ENCODE results near the gene ZDBF2. TPM values are rescaled to one million over a fixed set of nuclear protein-coding genes. Genes with fewer than 3 reads are reported as not detected.

Gene ZDBF2
- 29.1 and 31.8 TPM in 2 replicates for total RNA-seq (2021)
- long read RNA-seq, full-length matches to known transcripts: 11 of 33 reads
- long read RNA-seq, partial matches to known transcripts: 1 of 33 reads
- long read RNA-seq, other reads (novel, unspliced or antisense): 21 of 33 reads

- Histone ChIP-seq H4K8ac (replicated peaks; ENCODE audit: insufficient read length, low read depth, low read length) (no peak within 1 kb of the TSS), H3K27me3 (ENCODE audit: insufficient read depth, low read length) (no peaks in the 10 kb centered on the region), H2AK5ac (ENCODE audit: insufficient read length, low read length) (no peak within 1 kb of the TSS), H3K18ac (ENCODE audit: insufficient read length, low read depth, low read length) (peak within 1 kb of the TSS; percentile 70), H2BK120ac (ENCODE audit: low read depth, low read length, poor library complexity, severe bottlenecking) (no peak within 1 kb of the TSS), H4K5ac (ENCODE audit: insufficient read length, low read depth, low read length) (no peak within 1 kb of the TSS), H2AFZ (ENCODE audit: low read length) (peak within 1 kb of the TSS; percentile 34), H4K91ac (ENCODE audit: insufficient read length, low read depth, low read length) (no peak within 1 kb of the TSS), H3K4me2 (ENCODE audit: insufficient read depth, insufficient read length, low read length) (peak within 1 kb of the TSS; percentile 94), H3K9ac (ENCODE audit: extremely low read depth, insufficient read length, low read length) (peak within 1 kb of the TSS; percentile 68), H2BK15ac (ENCODE audit: low read depth, low read length) (no peak within 1 kb of the TSS), H2BK5ac (ENCODE audit: insufficient read length, low read length) (no peak within 1 kb of the TSS), H3T11ph (ENCODE audit: low read length) (no peak within 1 kb of the TSS), H3K23me2 (ENCODE audit: insufficient read length, low read depth, low read length, poor library complexity, severe bottlenecking) (peaks cover 11% of the 10 kb centered on the region), H3K79me1 (ENCODE audit: insufficient read depth, low read depth, low read length, poor library complexity, severe bottlenecking) (peaks cover under 1% of the 10 kb centered on the region), H3K79me2 (ENCODE audit: insufficient read depth, low read length) (peaks cover 8% of the 10 kb centered on the region; the same call in 1 of the 2 replicates), H3K4ac (ENCODE audit: low read depth, low read length) (no peak within 1 kb of the TSS), H3K23ac (ENCODE audit: insufficient read length, low read depth, low read length) (no peak within 1 kb of the TSS), H2BK12ac (ENCODE audit: insufficient read length, low read depth, low read length) (no peak within 1 kb of the TSS), H3K27ac (ENCODE audit: insufficient read length, low read depth, low read length) (no peak within 1 kb of the TSS), H2BK20ac (ENCODE audit: low read depth, low read length, poor library complexity, severe bottlenecking) (no peak within 1 kb of the TSS), H3K56ac (ENCODE audit: insufficient read length, low read depth, low read length) (no peak within 1 kb of the TSS), H3K14ac (ENCODE audit: insufficient read depth, low read length) (peak within 1 kb of the TSS; percentile 80), H4K20me1 (ENCODE audit: control insufficient read depth, insufficient read depth, insufficient read length) (no peaks in the 10 kb centered on the region), H3K4me1 (ENCODE audit: insufficient read depth, low read length) (no peaks in the 10 kb centered on the region), H3K9me3 (ENCODE audit: control insufficient read depth, low read depth, low read length) (no peaks in the 10 kb centered on the region)
- WGBS (ENCODE audit: extremely low coverage, insufficient read length, low lambda C conversion rate): no CpG with 5 or more reads among the region's 104 CpGs
- Mint-ChIP-seq H3K4me1 (peaks cover 42 to 43% of the 10 kb centered on the region in 2 experiments), H3K27me3 (ENCODE audit: low read depth) (peaks cover 9% of the 10 kb centered on the region), H3K36me3 (ENCODE audit: insufficient read depth in 1 of 3, low read depth in 3 of 3) (no peaks in the 10 kb centered on the region; a peak in 1 of 7 replicates), H3K27ac (peak within 1 kb of the TSS; percentile 83 to 97 (median 93); a peak in 6 of 7 replicates), H3K9me3 (no peaks in the 10 kb centered on the region), H3K4me3 (peak within 1 kb of the TSS; percentile 82 to 90)
- peak; percentile 84 for DNase-seq
- no peak for TF ChIP-seq CTCF (conservative IDR thresholded peaks at IDR 0.05)
Observed at GRCh38 chr2:206274434-206275311, at the start of gene ZDBF2. TSS of gene ZDBF2 (plus strand) at chr2:206274663. CDS start at chr2:206281850, 7,187 bp downstream.

Data from H9 (cell line).